Measurements from ENCODE around the gene ATAD1. TPM values are rescaled to one million over a fixed set of nuclear protein-coding genes. Genes with fewer than 3 reads are reported as not detected.
A peak's percentile ranks its signal among the peaks of the same experiment; 100 is the strongest.
"Not testable (repeated sequence)": the region's sequence is repeated elsewhere in the genome, so short reads cannot be mapped to it uniquely, and the experiment has no call there.

ATAD1 gene
- total RNA-seq, 1 experiment from 2014 or later: 15.7 TPM

- Histone ChIP-seq H3K9me3 (ENCODE audit: low read length) (no peaks in the 10 kb centered on the region), H3K9me2 (replicated peaks; ENCODE audit: low read length) (no peaks in the 10 kb centered on the region), H3K36me3 (ENCODE audit: low read depth, low read length) (no peaks in the 10 kb centered on the region), H3K4me2 (ENCODE audit: low read length) (peak overlapping the region; percentile 86), H4K20me1 (ENCODE audit: low read length) (peaks cover 43% of the 10 kb centered on the region), H3K79me2 (ENCODE audit: low read length) (peaks cover 75% of the 10 kb centered on the region), H3K4me3 (ENCODE audit: low read length) (peak overlapping the region; percentile 94), H3K27me3 (ENCODE audit: low read length) (no peaks in the 10 kb centered on the region), H3K27ac (ENCODE audit: low read length) (peak overlapping the region; percentile 25; the same call in 1 of the 2 replicates), H3F3A (ENCODE audit: low read length, unreplicated experiment) (no peaks in the 10 kb centered on the region), H3K4me1 (ENCODE audit: insufficient read depth, low read length) (peaks cover 18% of the 10 kb centered on the region; the same call in 1 of the 2 replicates), H3K9ac (ENCODE audit: low read length) (peak overlapping the region; percentile 95), H2AFZ (ENCODE audit: low read length) (no peak overlapping the region)
- BruUV-seq (replicated peaks): no TSS peak
- DNase-seq (peak; percentile 1), ATAC-seq (no peak)
- intact Hi-C loops (cut with micrococcal nuclease): no loop called here
- ChIA-PET POLR2A (ENCODE audit: unreplicated experiment) (no interaction called here), CTCF (no interaction called here)
- TF ChIP-seq EZH2phosphoT487 (IDR thresholded peaks at IDR 0.05; ENCODE audit: borderline replicate concordance, low read length): no peak
- no peak for TF ChIP-seq CTCF (conservative IDR thresholded peaks at IDR 0.05; ENCODE audit: low read depth, low read length)
- no peak for TF ChIP-seq EZH2 (IDR thresholded peaks at IDR 0.05; ENCODE audit: low read length, unreplicated experiment)
These were observed 48.5 kb upstream of the ATAD1 start for GRCh38 chr10:87866412-87866974.

GRCh38 chr10:87865241-87865881 is 47.3 kb upstream of the ATAD1 start:
- H3K4me2 ChIP-seq (ENCODE audit: low read length): peak overlapping the region; percentile 86
- H4K20me1 ChIP-seq (ENCODE audit: low read length): peaks cover 43% of the 10 kb centered on the region
- no TSS peak for BruUV-seq (replicated peaks)
- peaks cover 28% of the 10 kb centered on the region; the same call in 1 of the 2 replicates for H3K4me1 ChIP-seq (ENCODE audit: insufficient read depth, low read length)
- peaks cover 63% of the 10 kb centered on the region for H3K79me2 ChIP-seq (ENCODE audit: low read length)
- H3K9me2 ChIP-seq (replicated peaks; ENCODE audit: low read length): no peaks in the 10 kb centered on the region
- POLR2A ChIA-PET (ENCODE audit: unreplicated experiment): no interaction called here
- H2AFZ ChIP-seq (ENCODE audit: low read length): no peak overlapping the region
- H3K27me3 ChIP-seq (ENCODE audit: low read length): no peaks in the 10 kb centered on the region
- no peaks in the 10 kb centered on the region for H3F3A ChIP-seq (ENCODE audit: low read length, unreplicated experiment)
- no peaks in the 10 kb centered on the region for H3K9me3 ChIP-seq (ENCODE audit: low read length)
- H3K4me3 ChIP-seq (ENCODE audit: low read length): peak overlapping the region; percentile 94
- intact Hi-C loops (cut with micrococcal nuclease): no loop called here
- no peak for TF ChIP-seq EZH2 (IDR thresholded peaks at IDR 0.05; ENCODE audit: low read length, unreplicated experiment)
- no peak for TF ChIP-seq EZH2phosphoT487 (IDR thresholded peaks at IDR 0.05; ENCODE audit: borderline replicate concordance, low read length)
- no peak for TF ChIP-seq CTCF (conservative IDR thresholded peaks at IDR 0.05; ENCODE audit: low read depth, low read length)
- no peak for ATAC-seq
- H3K27ac ChIP-seq (ENCODE audit: low read length): peak overlapping the region; percentile 0; the same call in 1 of the 2 replicates
- H3K36me3 ChIP-seq (ENCODE audit: low read depth, low read length): no peaks in the 10 kb centered on the region
- H3K9ac ChIP-seq (ENCODE audit: low read length): peak overlapping the region; percentile 95
- CTCF ChIA-PET: no interaction called here
- no peak for DNase-seq

GRCh38 chr10:87864496-87865059 is 46.6 kb upstream of the ATAD1 start:
- H3K9ac ChIP-seq (ENCODE audit: low read length): peak overlapping the region; percentile 95
- H4K20me1 ChIP-seq (ENCODE audit: low read length): peaks cover 43% of the 10 kb centered on the region
- no peaks in the 10 kb centered on the region for H3K9me3 ChIP-seq (ENCODE audit: low read length)
- H3K27me3 ChIP-seq (ENCODE audit: low read length): no peaks in the 10 kb centered on the region
- H3K36me3 ChIP-seq (ENCODE audit: low read depth, low read length): no peaks in the 10 kb centered on the region
- no peaks in the 10 kb centered on the region for H3K9me2 ChIP-seq (replicated peaks; ENCODE audit: low read length)
- no peak overlapping the region for H3K27ac ChIP-seq (ENCODE audit: low read length)
- POLR2A ChIA-PET (ENCODE audit: unreplicated experiment): no interaction called here
- BruUV-seq (replicated peaks): TSS peak; percentile 38
- H3K4me1 ChIP-seq (ENCODE audit: insufficient read depth, low read length): peaks cover 23% of the 10 kb centered on the region; the same call in 1 of the 2 replicates
- intact Hi-C loops (cut with micrococcal nuclease): no loop called here
- H3F3A ChIP-seq (ENCODE audit: low read length, unreplicated experiment): no peaks in the 10 kb centered on the region
- CTCF ChIA-PET: no interaction called here
- TF ChIP-seq CTCF (conservative IDR thresholded peaks at IDR 0.05; ENCODE audit: low read depth, low read length): no peak
- TF ChIP-seq EZH2phosphoT487 (IDR thresholded peaks at IDR 0.05; ENCODE audit: borderline replicate concordance, low read length): no peak
- no peak for TF ChIP-seq EZH2 (IDR thresholded peaks at IDR 0.05; ENCODE audit: low read length, unreplicated experiment)
- peak overlapping the region; percentile 94 for H3K4me3 ChIP-seq (ENCODE audit: low read length)
- no peak overlapping the region for H2AFZ ChIP-seq (ENCODE audit: low read length)
- ATAC-seq (no peak), DNase-seq (no peak)
- H3K79me2 ChIP-seq (ENCODE audit: low read length): peaks cover 55% of the 10 kb centered on the region
- H3K4me2 ChIP-seq (ENCODE audit: low read length): peak overlapping the region; percentile 86

GRCh38 chr10:87863951-87864495 is 46.0 kb upstream of the ATAD1 start:
- POLR2A ChIA-PET (ENCODE audit: unreplicated experiment); CTCF ChIA-PET; BruUV-seq (replicated peaks): not testable (repeated sequence)

More at GRCh38 chr10:87863951-87864495, 46.0 kb upstream of the ATAD1 start:
- H3K4me1 ChIP-seq (ENCODE audit: insufficient read depth, low read length): peaks cover 22% of the 10 kb centered on the region; the same call in 1 of the 2 replicates
- intact Hi-C loops (cut with micrococcal nuclease); H3K9me3 ChIP-seq (ENCODE audit: low read length); H2AFZ ChIP-seq (ENCODE audit: low read length); DNase-seq; H3K27me3 ChIP-seq (ENCODE audit: low read length); H3K9me2 ChIP-seq (replicated peaks; ENCODE audit: low read length); H3F3A ChIP-seq (ENCODE audit: low read length, unreplicated experiment); ATAC-seq; H3K36me3 ChIP-seq (ENCODE audit: low read depth, low read length): not testable (repeated sequence)
- H4K20me1 ChIP-seq (ENCODE audit: low read length): peaks cover 43% of the 10 kb centered on the region
- peaks cover 50% of the 10 kb centered on the region for H3K79me2 ChIP-seq (ENCODE audit: low read length)
- peak overlapping the region; percentile 97 for H3K27ac ChIP-seq (ENCODE audit: low read length)
- peak overlapping the region; percentile 95 for H3K9ac ChIP-seq (ENCODE audit: low read length)
- peak overlapping the region; percentile 94 for H3K4me3 ChIP-seq (ENCODE audit: low read length)
- H3K4me2 ChIP-seq (ENCODE audit: low read length): peak overlapping the region; percentile 99

Data from PC-3 (cell line).